ENCODE results near the gene EHD3.
"Not testable (repeated sequence)": the region's sequence is repeated elsewhere in the genome, so short reads cannot be mapped to it uniquely, and the experiment has no call there.

The EHD3 gene

GRCh38 chr2:31256611-31257382 lies 22.8 kb downstream of the EHD3 start:
- no peak for DNase-seq

DNA sequence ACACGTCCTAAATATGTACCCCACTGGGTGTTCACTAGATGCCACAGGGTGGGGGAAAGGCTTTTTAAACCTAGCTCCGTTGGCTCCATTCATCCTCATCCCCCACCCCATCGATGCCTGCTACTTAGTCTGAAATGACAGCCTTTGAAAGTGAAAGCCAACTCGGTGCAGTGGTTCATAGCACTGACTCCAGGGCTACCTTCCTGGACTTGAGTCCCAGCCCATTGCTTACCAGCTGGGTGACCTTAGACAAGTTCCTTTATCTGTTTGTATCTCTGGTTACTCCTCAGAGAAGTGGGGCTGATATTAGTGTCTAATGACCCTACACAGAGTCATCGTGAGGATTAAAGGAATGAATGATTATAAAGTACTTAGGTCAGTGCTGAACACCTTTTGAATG lies 24.4 kb downstream of the EHD3 start:
- no peak for DNase-seq

DNA sequence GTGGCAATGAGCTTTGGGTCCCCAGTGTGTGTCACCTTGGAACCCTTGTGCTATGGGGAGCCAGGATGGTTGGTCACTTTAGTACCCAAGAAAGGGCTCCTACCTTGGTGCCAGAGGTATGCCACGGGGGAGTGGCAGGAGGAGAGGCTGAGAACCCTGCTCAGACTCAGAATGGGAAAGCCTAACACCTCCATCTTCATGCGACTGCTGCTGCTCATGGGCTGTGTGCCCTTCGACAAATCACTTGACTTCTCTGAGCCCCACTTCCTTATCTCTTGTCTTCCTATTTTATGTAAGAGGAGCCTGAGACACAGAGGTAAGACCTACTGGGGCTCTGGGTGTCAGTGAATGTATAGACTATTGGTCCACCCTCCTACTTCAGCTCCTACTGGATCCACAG lies 25.1 kb downstream of the EHD3 start:
- no peak for DNase-seq

DNA sequence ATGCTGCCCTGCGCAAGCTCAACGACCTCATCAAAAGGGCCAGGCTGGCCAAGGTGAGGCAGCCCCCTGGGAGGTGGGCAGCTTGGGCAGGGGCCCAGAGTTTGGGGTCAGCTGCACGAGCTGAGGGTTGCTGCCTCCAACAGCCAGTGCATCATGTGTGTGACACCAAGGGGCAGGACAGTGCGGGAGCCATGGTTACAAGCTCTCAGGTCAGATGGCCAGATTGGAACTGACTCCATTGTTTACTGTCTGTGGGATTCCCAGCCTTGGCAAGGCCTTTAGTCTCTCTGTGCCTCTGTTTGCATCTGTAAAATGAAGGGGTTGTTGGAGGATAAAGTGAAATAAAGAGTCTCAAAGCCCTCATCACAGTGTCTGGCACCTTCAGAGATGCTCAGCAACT lies 26.9 kb downstream of the EHD3 start:
- DNase-seq = no peak

GRCh38 chr2:31263636-31264190 lies 29.8 kb downstream of the EHD3 start:
- DNase-seq = no peak

DNA sequence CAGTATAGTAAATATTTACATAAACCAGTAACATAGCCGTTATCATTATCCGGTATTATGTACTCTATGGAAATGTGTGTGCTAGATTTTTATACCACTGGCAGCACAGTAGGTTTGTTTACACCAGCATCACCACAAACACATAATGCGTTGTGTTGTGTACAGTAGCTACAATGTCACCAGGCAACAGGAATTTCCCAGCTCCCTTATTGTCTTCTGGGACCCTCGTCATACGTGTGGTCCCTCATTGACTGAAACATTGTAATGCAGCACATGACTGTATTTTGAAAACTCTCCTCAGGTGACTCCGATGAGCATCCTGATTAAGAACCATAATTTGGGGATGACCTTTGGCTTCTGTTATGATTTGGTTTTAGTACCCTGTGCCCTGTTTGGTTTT lies 31.3 kb downstream of the EHD3 start:
- DNase-seq = no peak

GRCh38 chr2:31266804-31267203 lies 32.9 kb downstream of the EHD3 start:
- DNase-seq = no peak

- no peak for DNase-seq
Measured at GRCh38 chr2:31267437-31268120, 33.6 kb downstream of the EHD3 start.

GRCh38 chr2:31268344-31268743 lies 34.4 kb downstream of the EHD3 start:
- no peak for DNase-seq

DNA sequence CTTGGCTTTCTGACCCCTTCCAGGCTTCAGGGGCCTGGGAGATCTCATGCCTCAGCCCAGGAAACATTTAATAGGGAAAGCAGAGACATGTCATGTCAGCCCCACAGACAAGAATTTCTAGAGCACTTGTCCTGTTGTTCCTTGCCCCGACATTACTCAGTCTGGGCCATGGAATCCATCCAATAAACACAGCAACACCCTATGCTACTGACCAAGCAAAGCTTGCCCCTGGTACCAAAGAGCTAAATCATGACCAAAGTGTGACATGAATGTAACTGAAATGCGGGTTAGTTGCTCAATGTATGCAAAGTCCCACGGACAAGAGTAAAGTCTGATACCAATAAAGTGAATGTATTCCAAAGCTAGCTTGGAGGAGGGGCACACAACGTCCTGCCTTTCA lies 35.1 kb downstream of the EHD3 start:
- peak; percentile 58 for DNase-seq

DNA sequence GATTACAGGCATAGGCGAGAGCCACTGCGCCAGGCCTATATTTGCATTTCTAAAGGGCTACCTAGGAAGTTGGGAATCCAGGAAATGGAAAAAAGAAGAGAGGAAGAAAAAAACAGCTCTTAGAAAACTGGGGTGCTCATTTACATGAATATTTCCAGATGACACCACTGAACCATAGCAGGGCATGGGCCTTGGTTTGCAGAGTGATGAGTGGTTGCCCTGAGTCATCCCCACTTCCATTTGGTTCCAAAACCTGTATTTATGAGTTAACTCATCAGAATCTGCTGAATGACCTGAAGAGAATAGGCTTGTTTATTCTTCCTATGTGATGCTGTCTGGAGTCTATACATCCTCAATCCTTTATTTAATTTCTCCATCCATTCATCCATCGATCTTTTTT lies 36.2 kb downstream of the EHD3 start:
- DNase-seq = peak; percentile 49

GRCh38 chr2:31270822-31271231 lies 36.9 kb downstream of the EHD3 start:
- peak; percentile 54 for DNase-seq

DNA sequence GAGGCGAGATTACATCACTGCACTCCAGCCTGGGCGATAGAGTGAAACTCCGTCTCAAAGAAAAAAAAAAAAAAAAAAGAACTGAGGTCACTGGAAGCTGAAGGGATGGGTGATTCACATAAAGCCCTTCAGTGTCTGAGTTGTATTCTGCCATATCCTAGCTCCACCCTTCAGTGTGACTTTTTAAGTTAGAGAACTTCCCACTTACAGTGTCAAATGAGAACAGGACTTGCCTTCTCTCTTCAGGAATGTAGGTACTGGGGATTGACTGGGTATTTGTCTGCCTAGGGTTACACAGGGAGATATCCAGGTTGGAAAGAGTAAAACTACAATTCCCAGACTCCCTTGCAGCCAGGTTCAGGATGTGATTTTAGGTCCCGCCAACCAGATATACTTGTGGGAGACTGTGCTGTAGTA lies 37.9 kb downstream of the EHD3 start:
- DNase-seq = peak; percentile 31

- DNase-seq = peak; percentile 32
Measured at GRCh38 chr2:31274401-31275075, 40.6 kb downstream of the EHD3 start.

DNA sequence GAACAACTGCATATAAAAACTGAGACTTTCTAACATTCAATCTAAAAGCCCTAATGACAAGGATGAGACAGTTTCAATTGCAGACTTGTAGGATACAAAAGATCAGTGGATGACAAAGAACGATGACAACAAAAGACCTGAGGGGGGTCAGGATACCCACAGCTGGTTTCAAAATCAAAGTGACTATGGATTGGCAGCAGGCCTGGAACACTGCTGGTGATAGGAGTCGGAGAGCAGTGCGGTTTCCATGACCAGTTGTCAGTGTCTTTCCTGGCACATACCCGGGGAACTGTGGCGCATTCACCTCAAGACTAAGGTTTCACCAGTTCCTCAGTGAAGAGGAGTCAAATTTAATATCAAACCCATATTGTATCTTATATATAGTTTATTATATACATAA lies 42.0 kb downstream of the EHD3 start:
- DNase-seq = no peak

DNA sequence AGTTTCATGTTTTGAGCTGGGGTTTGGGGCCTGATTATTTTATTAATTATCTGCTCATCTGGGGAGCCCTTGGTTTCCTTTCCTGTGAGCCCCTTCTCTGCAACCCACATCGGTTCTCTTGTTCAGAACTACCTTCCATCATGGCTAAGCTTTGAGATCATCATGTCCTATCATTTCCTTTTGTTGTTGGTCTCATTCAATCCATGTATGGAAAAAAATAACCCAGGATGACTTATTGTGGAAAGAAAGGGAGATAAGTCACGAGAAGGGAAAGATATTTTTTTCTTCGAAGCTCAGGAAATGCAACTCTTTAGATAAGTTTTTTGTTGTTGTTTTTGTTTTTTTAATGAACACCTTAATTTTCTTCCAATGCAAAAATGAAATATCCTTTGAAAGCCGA lies 43.7 kb downstream of the EHD3 start:
- DNase-seq = no peak

DNA sequence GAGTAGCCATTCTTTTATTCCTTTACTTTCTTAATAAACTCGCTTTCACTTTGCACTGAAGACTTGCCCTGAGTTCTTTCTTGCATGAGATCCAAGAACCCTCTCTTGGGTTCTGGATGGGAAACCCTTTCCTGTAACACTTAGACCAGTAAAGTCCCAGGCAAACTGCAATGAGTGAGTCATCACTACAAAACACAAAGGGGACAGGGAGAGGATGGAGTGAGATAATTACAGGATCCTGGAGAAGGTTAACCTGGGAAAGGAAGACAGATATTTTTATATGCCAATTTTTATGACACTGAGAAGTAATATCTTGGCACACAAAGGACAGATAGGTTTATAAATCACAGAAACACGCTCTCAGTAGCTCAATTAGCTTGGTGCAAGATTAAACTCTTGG lies 48.7 kb downstream of the EHD3 start:
- DNase-seq = no peak

- DNase-seq = not testable (repeated sequence)
Measured at GRCh38 chr2:31283193-31283919, 49.4 kb downstream of the EHD3 start.

DNA sequence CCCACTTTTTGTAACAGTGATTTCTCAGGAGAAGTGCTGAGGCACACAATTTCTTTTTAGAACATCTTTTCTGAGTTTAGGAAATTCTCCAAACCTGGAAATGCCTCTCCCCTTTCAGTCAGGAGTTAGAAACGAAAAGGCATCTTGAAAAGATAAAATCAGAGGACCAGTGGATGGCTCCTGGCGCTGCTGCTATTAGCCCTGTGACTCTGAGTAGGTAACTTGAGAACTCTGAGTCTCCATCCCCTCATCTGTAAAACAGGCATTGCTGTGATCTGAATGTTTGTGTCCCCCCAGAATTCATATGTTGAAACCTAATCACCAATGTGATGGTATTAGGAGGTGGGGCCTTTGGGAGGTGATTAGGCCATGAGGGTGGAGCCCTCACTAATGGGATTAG lies 50.2 kb downstream of the EHD3 start:
- DNase-seq = no peak

- no peak for DNase-seq
Measured at GRCh38 chr2:31286230-31286629, 52.3 kb downstream of the EHD3 start.

GRCh38 chr2:31286961-31287550 lies 53.1 kb downstream of the EHD3 start:
- DNase-seq = peak; percentile 64

DNA sequence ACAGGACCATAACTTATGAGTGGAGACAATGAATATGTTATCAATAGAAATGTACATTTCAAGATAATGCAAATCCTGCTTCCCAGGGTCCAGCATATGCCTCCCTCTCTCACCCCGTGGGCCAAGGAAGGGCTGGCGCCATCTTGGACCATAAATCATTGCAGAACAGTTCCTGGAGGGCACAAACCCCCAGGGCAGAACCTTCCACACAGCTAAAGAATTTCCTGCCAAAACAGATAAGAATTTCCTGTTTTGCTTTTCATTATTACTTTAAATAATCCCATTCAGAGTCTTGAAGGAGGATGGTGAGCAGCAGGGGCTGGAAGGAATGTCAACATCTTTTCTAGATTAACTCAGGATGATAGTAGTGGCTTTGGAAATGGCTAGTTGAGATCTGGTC lies 53.7 kb downstream of the EHD3 start:
- DNase-seq = peak; percentile 79

Data from fibroblast of skin of scalp (primary cell).